A549 (cell line): ENCODE data around the gene TUSC2.

Experiments used
- CEBPB ChIP-seq, 2 experiments: fragments of >200 bp in 1 of 2; sonication (Bioruptor Twin) in 1 of 2; formaldehyde crosslinking in 1 of 2; IDR thresholded peaks; 2 replicates each; pipeline ENCODE4 v1.6.1; 2012 to 2016
- CTCF ChIP-seq: fragments of >200 bp; sonication (Bioruptor Twin); formaldehyde crosslinking; IDR thresholded peaks from 3 replicates; pipeline ENCODE4 v1.5.1; 2016
- EP300 ChIP-seq, 2 experiments: fragments of >200 bp; sonication (Bioruptor Twin); formaldehyde crosslinking; IDR thresholded peaks; 2 replicates in 1 of 2; 3 replicates in 1 of 2; pipeline ENCODE4 v1.6.1; 2016 to 2017
- KDM1A ChIP-seq: fragments of 200-600 bp; sonication (generic); IDR thresholded peaks from 2 replicates; pipeline ENCODE4 v1.6.1; 2016; ENCODE audit warnings: low read depth, mild to moderate bottlenecking
- MAFK ChIP-seq: fragments of 450-650 bp; IDR thresholded peaks from 2 replicates; pipeline ENCODE4 v1.6.1; 2014; ENCODE audit not compliant: partially characterized antibody
- MAZ ChIP-seq: fragments of 150-350 bp; IDR thresholded peaks from 2 replicates; pipeline ENCODE4 v1.6.1; 2014; ENCODE audit warnings: antibody characterized with exemption, low read depth, low read length, borderline replicate concordance
- NR3C1 ChIP-seq: fragments of >200 bp; sonication (Bioruptor Twin); formaldehyde crosslinking; IDR thresholded peaks from 3 replicates; pipeline ENCODE4 v1.6.1; 2017
- RCOR1 ChIP-seq: fragments of 150-350 bp; IDR thresholded peaks from 2 replicates; pipeline ENCODE4 v1.6.1; 2014; ENCODE audit warnings: antibody characterized with exemption, low read length, low read depth
- REST ChIP-seq: fragments of 200-600 bp; sonication (generic); IDR thresholded peaks from 2 replicates; pipeline ENCODE4 v1.6.1; 2016; ENCODE audit warnings: antibody characterized with exemption, mild to moderate bottlenecking, moderate library complexity
- TFCP2L1 ChIP-seq: fragments of 250-450 bp; sonication (Bioruptor Pico); IDR thresholded peaks from 2 replicates; pipeline ENCODE4 v1.5.0; 2021; ENCODE audit warnings: mild to moderate bottlenecking
- ZSCAN20 ChIP-seq: fragments of 250-450 bp; sonication (Bioruptor Pico); IDR thresholded peaks from 2 replicates; pipeline ENCODE4 v1.8.0; 2022; ENCODE audit warnings: mild to moderate bottlenecking, moderate library complexity

GRCh38 chr3:50293079-50293801, 34.8 kb downstream of the TUSC2 start:
- TF ChIP-seq CEBPB (IDR thresholded peaks at IDR 0.05) (no peak), REST (no peak), EP300 (IDR thresholded peaks at IDR 0.05) (no peak), CTCF (no peak), NR3C1 (no peak), KDM1A (no peak), ZSCAN20 (CRISPR knock-in tag) (no peak), MAFK (no peak), MAZ (no peak), RCOR1 (no peak), TFCP2L1 (CRISPR knock-in tag) (no peak)
